ENCODE measurements around the gene SFT2D2. TPM values are rescaled to one million over a fixed set of nuclear protein-coding genes. Genes with fewer than 3 reads are reported as not detected.

Gene SFT2D2
- total and polyA plus RNA-seq, 8 donors: 1.4 to 61.3 (median 10.7) TPM

DNA sequence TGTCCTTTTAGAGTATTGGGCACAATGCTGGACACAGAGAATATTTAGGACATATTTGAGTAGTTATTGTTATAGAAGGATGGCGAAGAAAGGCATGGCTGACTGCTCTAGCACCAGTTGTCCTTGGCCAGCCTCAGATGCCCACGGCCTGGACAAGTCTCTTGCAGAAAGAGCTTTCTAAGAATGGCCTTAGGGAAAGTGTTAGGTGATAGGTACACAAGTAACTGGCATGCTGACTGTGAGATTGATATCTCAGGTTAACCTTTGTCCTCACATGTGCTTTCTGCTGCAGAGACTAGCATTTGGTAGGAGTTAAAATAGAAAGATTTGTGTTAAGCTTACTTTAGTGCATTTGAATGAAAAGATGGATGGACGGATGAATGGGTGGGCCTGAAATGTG is 10.1 kb downstream of the SFT2D2 start:
- peaks cover 17 to 25% (median 17%) of the 10 kb centered on the region in 4 donors for H3K4me1 ChIP-seq
- no peak overlapping the region for H3K4me3 ChIP-seq
- WGBS, 5 donors: 63 to 75% (median 68%) methylated on average over 3 of the region's 3 CpGs
- no peaks in the 10 kb centered on the region for H3K9me3 ChIP-seq
- intact Hi-C loops (cut with DNase I; ENCODE audit: low total_unique reads): no loop called here
- peaks cover 29 to 98% (median 96%) of the 10 kb centered on the region in 4 donors for H3K36me3 ChIP-seq
- no peak for DNase-seq
- TF ChIP-seq POLR2A (IDR thresholded peaks at IDR 0.05) (no peak), EP300 (IDR thresholded peaks at IDR 0.05) (no peak), POLR2AphosphoS5 (IDR thresholded peaks at IDR 0.05) (no peak)
- TF ChIP-seq, protein P1, sequence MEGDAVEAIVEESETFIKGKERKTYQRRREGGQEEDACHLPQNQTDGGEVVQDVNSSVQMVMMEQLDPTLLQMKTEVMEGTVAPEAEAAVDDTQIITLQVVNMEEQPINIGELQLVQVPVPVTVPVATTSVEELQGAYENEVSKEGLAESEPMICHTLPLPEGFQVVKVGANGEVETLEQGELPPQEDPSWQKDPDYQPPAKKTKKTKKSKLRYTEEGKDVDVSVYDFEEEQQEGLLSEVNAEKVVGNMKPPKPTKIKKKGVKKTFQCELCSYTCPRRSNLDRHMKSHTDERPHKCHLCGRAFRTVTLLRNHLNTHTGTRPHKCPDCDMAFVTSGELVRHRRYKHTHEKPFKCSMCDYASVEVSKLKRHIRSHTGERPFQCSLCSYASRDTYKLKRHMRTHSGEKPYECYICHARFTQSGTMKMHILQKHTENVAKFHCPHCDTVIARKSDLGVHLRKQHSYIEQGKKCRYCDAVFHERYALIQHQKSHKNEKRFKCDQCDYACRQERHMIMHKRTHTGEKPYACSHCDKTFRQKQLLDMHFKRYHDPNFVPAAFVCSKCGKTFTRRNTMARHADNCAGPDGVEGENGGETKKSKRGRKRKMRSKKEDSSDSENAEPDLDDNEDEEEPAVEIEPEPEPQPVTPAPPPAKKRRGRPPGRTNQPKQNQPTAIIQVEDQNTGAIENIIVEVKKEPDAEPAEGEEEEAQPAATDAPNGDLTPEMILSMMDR (IDR thresholded peaks at IDR 0.05): no peak
- peak overlapping the region in 3 of 5 donors; percentile 22 to 67 (median 42) for H3K27ac ChIP-seq
- no peaks in the 10 kb centered on the region for H3K27me3 ChIP-seq

- no peak for TF ChIP-seq EP300 (IDR thresholded peaks at IDR 0.05)
- no peak for TF ChIP-seq POLR2AphosphoS5 (IDR thresholded peaks at IDR 0.05)
- no peak for TF ChIP-seq POLR2A (IDR thresholded peaks at IDR 0.05)
- TF ChIP-seq, protein P1 (IDR thresholded peaks at IDR 0.05): no peak
- H3K9me3 ChIP-seq: no peaks in the 10 kb centered on the region
- H3K4me1 ChIP-seq: peaks cover 17 to 25% (median 21%) of the 10 kb centered on the region in 4 donors
- no peak overlapping the region for H3K4me3 ChIP-seq
- no peaks in the 10 kb centered on the region for H3K27me3 ChIP-seq
- no peak overlapping the region for H3K27ac ChIP-seq
- WGBS, 5 donors: 81 to 90% (median 87%) methylated on average over 7 of the region's 7 CpGs
- intact Hi-C loops (cut with DNase I; ENCODE audit: low total_unique reads): no loop called here
- no peak for DNase-seq
- peaks cover 26 to 99% (median 96%) of the 10 kb centered on the region in 4 donors for H3K36me3 ChIP-seq
Observed at GRCh38 chr1:168236836-168237611, 11.2 kb downstream of the SFT2D2 start.

DNA sequence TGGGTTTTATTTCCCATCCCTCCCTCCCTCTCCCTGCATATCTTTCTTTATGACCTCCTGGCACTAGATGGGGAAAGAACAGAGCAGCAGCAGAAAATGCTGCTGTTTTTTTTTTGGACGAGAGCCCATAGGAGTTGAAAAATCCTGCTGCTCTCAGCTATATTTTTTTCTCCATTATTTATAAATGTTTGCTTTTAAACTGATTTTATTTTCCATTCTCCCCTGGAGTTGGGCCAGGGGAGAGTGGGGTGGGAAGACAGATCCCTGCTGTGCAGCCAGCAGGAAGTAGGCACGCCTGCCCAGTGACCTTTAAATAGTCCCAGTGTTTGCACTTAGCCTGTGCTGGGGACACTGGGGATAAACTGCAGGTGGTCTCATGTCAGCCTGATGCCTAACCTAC is 17.4 kb downstream of the SFT2D2 start:
- intact Hi-C loops (cut with DNase I; ENCODE audit: low total_unique reads): no loop called here

GRCh38 chr1:168243636-168244212 is 17.9 kb downstream of the SFT2D2 start:
- Histone ChIP-seq H3K27ac (peak overlapping the region in 4 of 5 donors; percentile 41 to 69 (median 58)), H3K36me3 (peaks cover 39 to 94% (median 84%) of the 10 kb centered on the region in 4 donors), H3K9me3 (no peaks in the 10 kb centered on the region), H3K4me3 (no peak overlapping the region), H3K27me3 (no peaks in the 10 kb centered on the region), H3K4me1 (peaks cover 16 to 40% (median 28%) of the 10 kb centered on the region in 4 donors)
- DNase-seq: peak in 1 of 2 donors; percentile 18
- 10 to 33% (median 20%) methylated on average over 3 of the region's 3 CpGs for WGBS, 5 donors
- intact Hi-C loops (cut with DNase I; ENCODE audit: low total_unique reads): no loop called here
- TF ChIP-seq POLR2AphosphoS5 (IDR thresholded peaks at IDR 0.05) (no peak), EP300 (IDR thresholded peaks at IDR 0.05) (no peak), POLR2A (IDR thresholded peaks at IDR 0.05) (no peak)

More for the DNA sequence above, 17.4 kb downstream of the SFT2D2 start:
- H3K27me3 ChIP-seq: no peaks in the 10 kb centered on the region
- peaks cover 16 to 40% (median 28%) of the 10 kb centered on the region in 4 donors for H3K4me1 ChIP-seq
- peaks cover 43 to 94% (median 88%) of the 10 kb centered on the region in 4 donors for H3K36me3 ChIP-seq
- H3K9me3 ChIP-seq: no peaks in the 10 kb centered on the region
- WGBS, 5 donors: 10 to 28% (median 20%) methylated on average over 2 of the region's 2 CpGs
- peak overlapping the region in 4 of 5 donors; percentile 41 to 69 (median 58) for H3K27ac ChIP-seq
- no peak overlapping the region for H3K4me3 ChIP-seq
- TF ChIP-seq EP300 (IDR thresholded peaks at IDR 0.05) (no peak), POLR2AphosphoS5 (IDR thresholded peaks at IDR 0.05) (peak in 1 of 3 donors; percentile 42)
- peak; percentile 39 to 75 for DNase-seq

DNA sequence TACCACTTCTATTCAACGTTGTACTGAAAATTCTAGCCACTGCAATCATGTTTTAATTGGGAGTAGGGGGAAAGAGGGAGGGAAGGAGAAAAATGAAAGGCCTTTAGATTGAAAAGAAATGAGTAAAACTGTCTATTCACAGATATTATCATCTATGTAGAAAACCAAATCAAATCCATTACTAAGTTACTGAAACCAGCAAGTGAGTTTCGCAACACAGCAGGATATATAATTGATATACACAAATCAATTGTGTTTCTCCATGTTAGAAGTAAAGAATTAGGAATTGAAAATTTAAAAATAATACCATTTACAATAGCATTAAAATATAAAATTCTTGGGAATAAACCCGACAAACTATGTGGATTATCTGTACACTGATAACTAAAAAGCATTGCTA is 19.2 kb downstream of the SFT2D2 start:
- Histone ChIP-seq H3K4me1 (peaks cover 16 to 40% (median 28%) of the 10 kb centered on the region in 4 donors), H3K27me3 (no peaks in the 10 kb centered on the region), H3K27ac (no peak overlapping the region), H3K36me3 (peaks cover 33 to 92% (median 81%) of the 10 kb centered on the region in 4 donors), H3K4me3 (no peak overlapping the region), H3K9me3 (no peaks in the 10 kb centered on the region)
- TF ChIP-seq EP300 (IDR thresholded peaks at IDR 0.05) (no peak), POLR2AphosphoS5 (IDR thresholded peaks at IDR 0.05) (no peak), POLR2A (IDR thresholded peaks at IDR 0.05) (no peak)
- TF ChIP-seq, protein P1 (IDR thresholded peaks at IDR 0.05): no peak
- no peak for DNase-seq
- WGBS, 5 donors: 77 to 88% (median 81%) methylated on average over 3 of the region's 3 CpGs
- intact Hi-C loops (cut with DNase I; ENCODE audit: low total_unique reads): no loop called here

All from stomach (tissue), 9 donors.